Kidney (tissue), 14 donors: ENCODE results near the gene LMBR1L. TPM values are rescaled to one million over a fixed set of nuclear protein-coding genes. Genes with fewer than 3 reads are reported as not detected.

Experiments used
- DNase-seq, 5 donors: peaks; one replicate each; pipeline ENCODE4 v3.0.0-alpha.2; 2013 to 2020
- FAIRE-seq: peaks from 2 replicates; lab custom pipeline; 2012; peaks lifted over from hg19 to GRCh38; lab: Jason Lieb, UNC
- H3K27ac ChIP-seq, 2 donors: one replicate each; pipeline ENCODE4 v1.7.0; 2013; ENCODE audit warnings: low read depth in 2 of 2, low read length in 2 of 2, inconsistent platforms in 1 of 2
- H3K27me3 ChIP-seq: one replicate; pipeline ENCODE4 v1.7.1; 2013; ENCODE audit warnings: low read length, inconsistent platforms; ENCODE audit not compliant: control insufficient read depth, insufficient read depth
- H3K36me3 ChIP-seq, 3 donors: one replicate each; pipeline versions ENCODE4 v1.7.0 to v1.7.1; 2013; ENCODE audit warnings: low read length in 3 of 3, control low read depth in 1 of 3, inconsistent platforms in 1 of 3; ENCODE audit not compliant: insufficient read depth in 3 of 3, control insufficient read depth in 2 of 3
- H3K4me1 ChIP-seq, 3 donors: one replicate each; pipeline versions ENCODE4 v1.7.0 to v1.7.1; 2013; ENCODE audit warnings: low read length in 3 of 3, inconsistent platforms in 1 of 3, low read depth in 1 of 3; ENCODE audit not compliant: control insufficient read depth in 2 of 3, insufficient read depth in 2 of 3
- H3K4me3 ChIP-seq, 3 donors: one replicate each; pipeline versions ENCODE4 v1.7.0 to v1.8.1; 2013; ENCODE audit warnings: low read length in 3 of 3, control low read depth in 1 of 3, inconsistent platforms in 1 of 3
- H3K9ac ChIP-seq, 3 donors: one replicate each; pipeline versions ENCODE4 v1.7.0 to v1.7.1; 2013; ENCODE audit warnings: low read length in 3 of 3, control low read depth in 1 of 3, inconsistent platforms in 1 of 3
- H3K9me3 ChIP-seq, 3 donors: one replicate each; pipeline versions ENCODE4 v1.7.0 to v1.7.1; 2013; ENCODE audit warnings: low read length in 3 of 3, control low read depth in 1 of 3, inconsistent platforms in 1 of 3; ENCODE audit not compliant: control insufficient read depth in 2 of 3, insufficient read depth in 1 of 3
- CTCF ChIP-seq: IDR thresholded peaks from 3 replicates; pipeline ENCODE4 v1.5.1; 2012; ENCODE audit warnings: mild to moderate bottlenecking, moderate library complexity, borderline replicate concordance; ENCODE audit not compliant: insufficient read depth; ENCODE audit errors: extremely low read depth
- intact Hi-C: fragments of 100-400 bp; cut with DNase I; formaldehyde crosslinking; loops from one replicate; pipeline ENCODE4 v1.11.1; 2022
- polyA plus RNA-seq: library from polyadenylated mRNA; stranded (reverse); fragments of 350-450 nt; fragmentation: Illumina TruSeq; extraction: RNeasy Lipid Tissue Mini Kit (QIAGEN cat#74804); gene quantifications from one replicate; pipeline ENCODE4 v1.2.3, GENCODE V29; 2014; ENCODE audit warnings: low read depth, low replicate concordance; ENCODE audit not compliant: insufficient read depth
- total RNA-seq: library from RNA; stranded (reverse); fragmentation: NEBNext Ultra II Directional; extraction: Animal tissue kit (Norgen Biotek cat#: 25700); gene quantifications from one replicate; pipeline ENCODE4 v1.2.1, GENCODE V29; 2021
- donor health status: control.
- donor health status: control.
- donor health status: control.
- donor health status: control.
- donor health status: control.
- donor health status: DM: yes; HTN: yes; CAD: no.
- donor health status: Normal renal cell carcinoma (clear cell type).

The LMBR1L gene
- total and polyA plus RNA-seq, 2 donors from 2014 or later: 21.2 to 64.8 TPM

- Histone ChIP-seq H3K36me3 (peaks cover 0 to 20% (median 7%) of the 10 kb centered on the region in 3 donors), H3K9me3 (no peaks in the 10 kb centered on the region), H3K27me3 (no peaks in the 10 kb centered on the region), H3K4me3 (peak overlapping the region; percentile 78 to 95 (median 79)), H3K27ac (peak overlapping the region; percentile 98 to 99), H3K9ac (peak overlapping the region; percentile 69 to 99 (median 98)), H3K4me1 (peaks cover 3 to 14% (median 10%) of the 10 kb centered on the region in 3 donors)
- no peak for FAIRE-seq
- intact Hi-C loops: no loop called here
- peak in 4 of 5 donors; percentile 55 to 77 (median 72) for DNase-seq
- TF ChIP-seq CTCF: no peak
These were observed 795 bp downstream of the LMBR1L start for GRCh38 chr12:49109641-49110463.

GRCh38 chr12:49108958-49109404, 1.7 kb downstream of the LMBR1L start:
- DNase-seq (peak in 3 of 5 donors; percentile 50 to 68 (median 52)), FAIRE-seq (no peak)
- Histone ChIP-seq H3K9me3 (no peaks in the 10 kb centered on the region), H3K9ac (peak overlapping the region in 2 of 3 donors; percentile 4 to 99), H3K4me3 (peak overlapping the region; percentile 5 to 95 (median 78)), H3K27ac (peak overlapping the region; percentile 98 to 99), H3K4me1 (peaks cover 3 to 19% (median 10%) of the 10 kb centered on the region in 3 donors), H3K36me3 (peaks cover 0 to 26% (median 9%) of the 10 kb centered on the region in 3 donors), H3K27me3 (no peaks in the 10 kb centered on the region)
- no peak for TF ChIP-seq CTCF
- intact Hi-C loops: no loop called here

GRCh38 chr12:49105504-49106084, 5.1 kb downstream of the LMBR1L start:
- TF ChIP-seq CTCF: no peak
- no peak overlapping the region for H3K27ac ChIP-seq
- FAIRE-seq (no peak), DNase-seq (no peak)
- no peaks in the 10 kb centered on the region for H3K27me3 ChIP-seq
- peaks cover 3 to 19% (median 10%) of the 10 kb centered on the region in 3 donors for H3K4me1 ChIP-seq
- no peaks in the 10 kb centered on the region for H3K9me3 ChIP-seq
- intact Hi-C loops: no loop called here
- no peak overlapping the region for H3K9ac ChIP-seq
- H3K4me3 ChIP-seq: no peak overlapping the region
- peaks cover 3 to 57% (median 38%) of the 10 kb centered on the region in 3 donors for H3K36me3 ChIP-seq
